HepG2 (cell line): ENCODE data around the gene ABCB8. TPM values are rescaled to one million over a fixed set of nuclear protein-coding genes. Genes with fewer than 3 reads are reported as not detected.

Experiments
- ATF5 ChIP-seq: sonication (generic); formaldehyde crosslinking; IDR thresholded peaks from 2 replicates; pipeline ENCODE4 v1.4.0; 2020; ENCODE audit warnings: mild to moderate bottlenecking, low read depth, missing genetic modification reagents
- BCL6 ChIP-seq: IDR thresholded peaks from 2 replicates; pipeline ENCODE4 v1.6.1; 2016; ENCODE audit warnings: missing genetic modification reagents, missing compliant biosample characterization
- CEBPB ChIP-seq: IDR thresholded peaks from 2 replicates; pipeline ENCODE4 v1.6.1; 2011; ENCODE audit warnings: low read depth, low read length, improper control_type of control experiment, borderline replicate concordance
- FLYWCH1 ChIP-seq: sonication (generic); formaldehyde crosslinking; IDR thresholded peaks from 2 replicates; pipeline ENCODE4 v1.8.1; 2023; ENCODE audit warnings: mild to moderate bottlenecking, missing genetic modification reagents
- FOXC1 ChIP-seq: sonication (generic); formaldehyde crosslinking; IDR thresholded peaks from 2 replicates; pipeline ENCODE4 v1.8.0; 2022; ENCODE audit warnings: mild to moderate bottlenecking, missing genetic modification reagents, borderline replicate concordance
- HMG20B ChIP-seq: conservative IDR thresholded peaks from 2 replicates; pipeline ENCODE4 v1.6.1; 2016; ENCODE audit warnings: missing genetic modification reagents, missing compliant biosample characterization
- KLF16 ChIP-seq, 2 experiments: sonication (generic) in 1 of 2; formaldehyde crosslinking in 1 of 2; IDR thresholded peaks; 2 replicates each; pipeline versions ENCODE4 v1.6.1 to v1.8.0; 2016 to 2023; ENCODE audit warnings: missing genetic modification reagents in 2 of 2, missing compliant biosample characterization in 1 of 2
- MED8 ChIP-seq: sonication (generic); formaldehyde crosslinking; IDR thresholded peaks from 2 replicates; pipeline ENCODE4 v1.8.1; 2023; ENCODE audit warnings: mild to moderate bottlenecking, missing genetic modification reagents; ENCODE audit not compliant: insufficient replicate concordance
- PATZ1 ChIP-seq: sonication (generic); formaldehyde crosslinking; IDR thresholded peaks from 2 replicates; pipeline ENCODE4 v1.4.0; 2020; ENCODE audit warnings: missing genetic modification reagents
- PHF20 ChIP-seq: sonication (generic); formaldehyde crosslinking; IDR thresholded peaks from 2 replicates; pipeline ENCODE4 v1.5.0; 2020; ENCODE audit warnings: mild to moderate bottlenecking, missing genetic modification reagents
- RXRA ChIP-seq: sonication (generic); formaldehyde crosslinking; IDR thresholded peaks from 2 replicates; pipeline ENCODE4 v1.5.1; 2020; ENCODE audit warnings: missing genetic modification reagents
- SCMH1 ChIP-seq: sonication (generic); formaldehyde crosslinking; IDR thresholded peaks from 2 replicates; pipeline ENCODE4 v1.9.0; 2021; ENCODE audit warnings: missing genetic modification reagents, mild to moderate bottlenecking, borderline replicate concordance
- SOX13 ChIP-seq, 3 experiments: fragments of 450-650 bp in 1 of 3; sonication (generic) in 1 of 3; formaldehyde crosslinking in 1 of 3; IDR thresholded peaks in 2 of 3; conservative IDR thresholded peaks in 1 of 3; 2 replicates each; pipeline versions ENCODE4 v1.5.0 to v1.6.1; 2016 to 2020; ENCODE audit warnings: antibody characterized with exemption in 1 of 3, mild to moderate bottlenecking in 1 of 3, missing compliant biosample characterization in 1 of 3, missing genetic modification reagents in 1 of 3, moderate library complexity in 1 of 3
- SOX6 ChIP-seq, 2 experiments: fragments of 450-650 bp in 1 of 2; sonication (generic) in 1 of 2; formaldehyde crosslinking in 1 of 2; IDR thresholded peaks; 2 replicates each; pipeline versions ENCODE4 v1.4.0 to v1.6.1; 2017 to 2020; ENCODE audit warnings: antibody characterized with exemption in 1 of 2, mild to moderate bottlenecking in 1 of 2, missing genetic modification reagents in 1 of 2
- TAF15 ChIP-seq: fragments of 200-400 bp; formaldehyde crosslinking; IDR thresholded peaks from one replicate; pipeline ENCODE4 v1.6.1; 2018; ENCODE audit warnings: mild to moderate bottlenecking, low read depth, low read length; ENCODE audit not compliant: poor library complexity, severe bottlenecking
- TCF12 ChIP-seq, 2 experiments: fragments of 450-650 bp in 1 of 2; sonication (generic) in 1 of 2; formaldehyde crosslinking in 1 of 2; IDR thresholded peaks; 2 replicates each; pipeline versions ENCODE4 v1.6.1 to v1.8.0; 2017 to 2022; ENCODE audit warnings: antibody characterized with exemption in 1 of 2, mild to moderate bottlenecking in 1 of 2, missing genetic modification reagents in 1 of 2, moderate library complexity in 1 of 2
- ZBTB14 ChIP-seq: sonication (generic); formaldehyde crosslinking; IDR thresholded peaks from 2 replicates; pipeline ENCODE4 v1.4.0; 2020; ENCODE audit warnings: missing genetic modification reagents
- ZFP36L2 ChIP-seq: sonication (generic); formaldehyde crosslinking; IDR thresholded peaks from 2 replicates; pipeline ENCODE4 v1.4.0; 2020; ENCODE audit warnings: missing genetic modification reagents
- ZNF160 ChIP-seq: sonication (generic); formaldehyde crosslinking; IDR thresholded peaks from 2 replicates; pipeline ENCODE4 v1.8.0; 2022; ENCODE audit warnings: mild to moderate bottlenecking, inconsistent platforms, missing genetic modification reagents
- ZNF280B ChIP-seq: sonication (generic); formaldehyde crosslinking; IDR thresholded peaks from 2 replicates; pipeline ENCODE4 v1.5.0; 2020; ENCODE audit warnings: missing genetic modification reagents, mild to moderate bottlenecking, borderline replicate concordance
- ZNF350 ChIP-seq: sonication (generic); formaldehyde crosslinking; IDR thresholded peaks from 2 replicates; pipeline ENCODE4 v1.4.0; 2020; ENCODE audit warnings: mild to moderate bottlenecking, low read depth, missing genetic modification reagents, borderline replicate concordance
- ZNF891 ChIP-seq: sonication (generic); formaldehyde crosslinking; IDR thresholded peaks from 2 replicates; pipeline ENCODE4 v1.5.0; 2020; ENCODE audit warnings: mild to moderate bottlenecking, missing genetic modification reagents
- polyA plus RNA-seq, 8 experiments: library from polyadenylated mRNA; depleted of rRNA in 3 of 8; stranded (reverse) in 7 of 8; unstranded in 1 of 8; fragments of >200 nt; fragmentation: Illumina TruSeq in 4 of 8; extraction: Trizol in 4 of 8; gene quantifications; 2 replicates each; pipeline versions ENCODE4 v1.2.1 to v1.2.3, GENCODE V29; 2011 to 2016; ENCODE audit warnings: low read depth in 4 of 8, missing spikeins in 1 of 8, mixed read lengths in 1 of 8; ENCODE audit not compliant: insufficient read depth in 1 of 8
- total RNA-seq, 5 experiments: library from RNA; depleted of rRNA; stranded (reverse); fragments of >200 nt; fragmentation: Illumina TruSeq; extraction: Trizol; gene quantifications; 2 replicates each; pipeline ENCODE4 v1.2.3, GENCODE V29; 2016; ENCODE audit warnings: low read depth in 1 of 5

ABCB8 gene
- total and polyA plus RNA-seq, 2 of the 13 experiments (the other 11 are each of a cell fraction or from before 2014, with no cell fraction given), result 6.6 to 16.7 TPM

GRCh38 chr7:151057989-151058780, 29.9 kb downstream of the ABCB8 start (continued):
- TF ChIP-seq ZNF350 (CRISPR knock-in tag) (peak; percentile 84), SOX6 (IDR thresholded peaks at IDR 0.05) (no peak), SOX6 (CRISPR knock-in tag; IDR thresholded peaks at IDR 0.05) (peak; percentile 70), TCF12 (IDR thresholded peaks at IDR 0.05) (no peak), TCF12 (CRISPR knock-in tag; IDR thresholded peaks at IDR 0.05) (no peak), RXRA (CRISPR knock-in tag) (peak; percentile 75; the same call in 1 of the 2 replicates), MED8 (CRISPR knock-in tag) (no peak), PATZ1 (CRISPR knock-in tag) (peak; percentile 73), FLYWCH1 (CRISPR knock-in tag) (no peak), SOX13 (IDR thresholded peaks at IDR 0.05) (no peak), SOX13 (CRISPR knock-in tag; conservative IDR thresholded peaks at IDR 0.05 in 1 of 2, IDR thresholded peaks at IDR 0.05 in 1 of 2) (no peak), HMG20B (CRISPR knock-in tag) (no peak), BCL6 (CRISPR knock-in tag) (no peak), TAF15 (no peak), ZBTB14 (CRISPR knock-in tag) (peak; percentile 81), CEBPB (no peak), ZNF891 (peak; percentile 53; the same call in 1 of the 2 replicates), SCMH1 (CRISPR knock-in tag) (no peak), KLF16 (CRISPR knock-in tag; IDR thresholded peaks at IDR 0.05) (peak in 1 of 2 experiments; percentile 73; a peak in 1 of 4 replicates), ZNF280B (CRISPR knock-in tag) (no peak), ZFP36L2 (CRISPR knock-in tag) (no peak), ATF5 (no peak), FOXC1 (CRISPR knock-in tag) (0 out of 2 replicates have a peak, but pooled peaks have one; percentile 9), ZNF160 (peak; percentile 38; the same call in 1 of the 2 replicates), PHF20 (CRISPR knock-in tag) (peak; percentile 62; the same call in 1 of the 2 replicates)
